ENCODE measurements around the gene FRAT1. TPM values are rescaled to one million over a fixed set of nuclear protein-coding genes. Genes with fewer than 3 reads are reported as not detected.

FRAT1 gene
- total RNA-seq, 1 experiment from 2014 or later, result 2.4 TPM

- ChIA-PET POLR2A (ENCODE audit: unreplicated experiment) (no interaction called here), CTCF (no interaction called here)
- TF ChIP-seq EZH2 (IDR thresholded peaks at IDR 0.05; ENCODE audit: low read depth), result no peak
- H3K4me1 ChIP-seq (replicated peaks; ENCODE audit: insufficient read depth), result no peaks in the 10 kb centered on the region
- no peaks in the 10 kb centered on the region for H3K36me3 ChIP-seq (ENCODE audit: low read depth)
- no peaks in the 10 kb centered on the region for H3K9me2 ChIP-seq (ENCODE audit: insufficient read depth)
- DNase-seq, result no peak
- no peak overlapping the region for H3K4me3 ChIP-seq
- no peaks in the 10 kb centered on the region for H3K9me3 ChIP-seq (ENCODE audit: insufficient read depth, low read depth)
- intact Hi-C loops (cut with micrococcal nuclease; ENCODE audit: unreplicated experiment), result no loop called here
- H3K4me2 ChIP-seq, result no peak overlapping the region
- H3K79me2 ChIP-seq (ENCODE audit: low read depth), result no peaks in the 10 kb centered on the region
- H2AFZ ChIP-seq, result no peak overlapping the region
- H3F3A ChIP-seq (ENCODE audit: insufficient read depth, low read depth), result no peaks in the 10 kb centered on the region
- H4K20me1 ChIP-seq (ENCODE audit: insufficient read depth), result no peaks in the 10 kb centered on the region
- H3K27me3 ChIP-seq (ENCODE audit: insufficient read depth, low read depth), result no peaks in the 10 kb centered on the region
- H3K27ac ChIP-seq, result no peak overlapping the region
- BruUV-seq (replicated peaks), result no TSS peak
Measured at GRCh38 chr10:97362310-97363033, 43.4 kb downstream of the FRAT1 start.

GRCh38 chr10:97363071-97363470, 44.0 kb downstream of the FRAT1 start:
- no peaks in the 10 kb centered on the region for H3K79me2 ChIP-seq (ENCODE audit: low read depth)
- no peak overlapping the region for H2AFZ ChIP-seq
- CTCF ChIA-PET, result no interaction called here
- no peaks in the 10 kb centered on the region for H3K4me1 ChIP-seq (replicated peaks; ENCODE audit: insufficient read depth)
- no peak overlapping the region for H3K4me2 ChIP-seq
- intact Hi-C loops (cut with micrococcal nuclease; ENCODE audit: unreplicated experiment), result no loop called here
- H3K9me2 ChIP-seq (ENCODE audit: insufficient read depth), result no peaks in the 10 kb centered on the region
- no peaks in the 10 kb centered on the region for H3F3A ChIP-seq (ENCODE audit: insufficient read depth, low read depth)
- no TSS peak for BruUV-seq (replicated peaks)
- TF ChIP-seq EZH2 (IDR thresholded peaks at IDR 0.05; ENCODE audit: low read depth) (no peak), CTCF (conservative IDR thresholded peaks at IDR 0.05) (no peak)
- no peaks in the 10 kb centered on the region for H4K20me1 ChIP-seq (ENCODE audit: insufficient read depth)
- H3K36me3 ChIP-seq (ENCODE audit: low read depth), result no peaks in the 10 kb centered on the region
- no peak overlapping the region for H3K4me3 ChIP-seq
- DNase-seq, result no peak
- no peaks in the 10 kb centered on the region for H3K9me3 ChIP-seq (ENCODE audit: insufficient read depth, low read depth)
- no peak overlapping the region for H3K27ac ChIP-seq
- H3K27me3 ChIP-seq (ENCODE audit: insufficient read depth, low read depth), result no peaks in the 10 kb centered on the region
- POLR2A ChIA-PET (ENCODE audit: unreplicated experiment), result no interaction called here

DNA sequence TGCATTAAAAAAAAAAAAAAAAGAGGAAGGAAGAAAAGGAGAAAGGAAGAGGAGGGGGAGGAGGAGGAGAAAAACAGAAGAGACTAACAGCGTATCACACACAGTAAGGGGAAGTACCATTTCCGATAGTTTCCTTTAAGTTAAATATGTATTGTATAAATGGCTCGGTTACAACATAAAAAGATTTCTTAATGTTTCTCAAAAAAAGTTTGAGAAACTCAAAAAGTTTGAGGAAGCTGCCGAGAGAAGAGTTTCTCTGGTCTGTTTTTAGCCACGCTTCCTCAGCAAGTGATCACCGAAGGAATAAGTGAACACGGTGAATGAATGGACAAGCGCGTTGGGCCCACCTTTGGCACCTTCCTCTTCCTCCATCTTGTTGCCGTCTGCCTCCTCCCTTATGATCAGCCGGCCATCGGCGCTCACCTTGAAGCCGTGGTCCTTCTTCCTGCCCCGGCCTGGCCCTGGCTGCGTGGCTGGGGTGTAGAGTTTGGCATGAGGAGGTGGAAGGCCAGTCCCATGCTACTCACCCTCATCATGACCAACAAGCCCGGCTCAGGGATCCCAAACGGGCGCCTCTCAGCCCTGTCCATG, 46.8 kb downstream of the FRAT1 start:
- DNase-seq, result no peak
- no peaks in the 10 kb centered on the region for H3K4me1 ChIP-seq (replicated peaks; ENCODE audit: insufficient read depth)
- H3K27me3 ChIP-seq (ENCODE audit: insufficient read depth, low read depth), result no peaks in the 10 kb centered on the region
- no TSS peak for BruUV-seq (replicated peaks)
- no peaks in the 10 kb centered on the region for H3K79me2 ChIP-seq (ENCODE audit: low read depth)
- ChIA-PET CTCF (no interaction called here), POLR2A (ENCODE audit: unreplicated experiment) (no interaction called here)
- no peaks in the 10 kb centered on the region for H3F3A ChIP-seq (ENCODE audit: insufficient read depth, low read depth)
- no peaks in the 10 kb centered on the region for H4K20me1 ChIP-seq (ENCODE audit: insufficient read depth)
- intact Hi-C loops (cut with micrococcal nuclease; ENCODE audit: unreplicated experiment), result no loop called here
- no peak overlapping the region for H3K4me3 ChIP-seq
- H3K9me2 ChIP-seq (ENCODE audit: insufficient read depth), result no peaks in the 10 kb centered on the region
- no peak overlapping the region for H2AFZ ChIP-seq
- no peak overlapping the region for H3K4me2 ChIP-seq
- TF ChIP-seq CTCF (conservative IDR thresholded peaks at IDR 0.05), result no peak
- TF ChIP-seq EZH2 (IDR thresholded peaks at IDR 0.05; ENCODE audit: low read depth), result no peak
- H3K36me3 ChIP-seq (ENCODE audit: low read depth), result no peaks in the 10 kb centered on the region
- no peaks in the 10 kb centered on the region for H3K9me3 ChIP-seq (ENCODE audit: insufficient read depth, low read depth)
- no peak overlapping the region for H3K27ac ChIP-seq
